ENCODE results near the gene DYRK1A. TPM values are rescaled to one million over a fixed set of nuclear protein-coding genes. Genes with fewer than 3 reads are reported as not detected.

DYRK1A gene
- polyA plus RNA-seq, 3 donors: 8.6 to 15.1 (median 13.2) TPM

- WGBS, 3 donors: 50 to 74% (median 61%) methylated on average over 4 of the region's 4 CpGs
Measured at GRCh38 chr21:37431243-37431642, 64.7 kb downstream of the DYRK1A start.

GRCh38 chr21:37432710-37433455 is 66.3 kb downstream of the DYRK1A start:
- WGBS, 3 donors: 83 to 93% (median 93%) methylated on average over 5 of the region's 5 CpGs

More at GRCh38 chr21:37431243-37431642, 64.7 kb downstream of the DYRK1A start:
- no peak overlapping the region for H3K27ac ChIP-seq (ENCODE audit: low read depth, low read length)

GRCh38 chr21:37433456-37433840 is 66.9 kb downstream of the DYRK1A start:
- 85 to 96% (median 95%) methylated on average over 5 of the region's 5 CpGs for whole genome bisulfite sequencing, 3 donors
- H3K27ac ChIP-seq (ENCODE audit: low read depth, low read length): no peak overlapping the region

More at GRCh38 chr21:37432710-37433455, 66.3 kb downstream of the DYRK1A start:
- H3K27ac ChIP-seq (ENCODE audit: low read depth, low read length): no peak overlapping the region

- 6 to 36% (median 6%) methylated on average over 6 of the region's 6 CpGs for WGBS, 3 donors
- H3K27ac ChIP-seq (ENCODE audit: low read depth, low read length): no peak overlapping the region
Measured at GRCh38 chr21:37435120-37435519, 68.5 kb downstream of the DYRK1A start.

GRCh38 chr21:37435711-37436110 is 69.1 kb downstream of the DYRK1A start:
- WGBS, 3 donors: 37 to 53% (median 42%) methylated on average over 3 of the region's 3 CpGs
- no peak overlapping the region for H3K27ac ChIP-seq (ENCODE audit: low read depth, low read length)

GRCh38 chr21:37436174-37436573 is 69.6 kb downstream of the DYRK1A start:
- WGBS, 3 donors: 69 to 76% (median 72%) methylated on average over 2 of the region's 2 CpGs
- H3K27ac ChIP-seq (ENCODE audit: low read depth, low read length): no peak overlapping the region

- 44 to 85% (median 49%) methylated on average over 1 of the region's 1 CpG for WGBS, 3 donors
- no peak overlapping the region for H3K27ac ChIP-seq (ENCODE audit: low read depth, low read length)
Measured at GRCh38 chr21:37437376-37438080, 71.0 kb downstream of the DYRK1A start.

- WGBS, 3 donors: 79 to 86% (median 81%) methylated on average over 4 of the region's 4 CpGs
- no peak overlapping the region for H3K27ac ChIP-seq (ENCODE audit: low read depth, low read length)
Measured at GRCh38 chr21:37443683-37444082, 77.1 kb downstream of the DYRK1A start.

GRCh38 chr21:37445228-37445627 is 78.7 kb downstream of the DYRK1A start:
- no peak overlapping the region for H3K27ac ChIP-seq (ENCODE audit: low read depth, low read length)
- 66 to 72% (median 68%) methylated on average over 5 of the region's 5 CpGs for WGBS, 3 donors

GRCh38 chr21:37446552-37446951 is 80.0 kb downstream of the DYRK1A start:
- no peak overlapping the region for H3K27ac ChIP-seq (ENCODE audit: low read depth, low read length)
- WGBS, 3 donors: 63 to 94% (median 92%) methylated on average over 5 of the region's 5 CpGs

- whole genome bisulfite sequencing, 3 donors: 75 to 86% (median 76%) methylated on average over 7 of the region's 7 CpGs
Measured at GRCh38 chr21:37447288-37447936, 80.8 kb downstream of the DYRK1A start.

GRCh38 chr21:37449302-37449937 is 82.8 kb downstream of the DYRK1A start:
- 61 to 89% (median 79%) methylated on average over 6 of the region's 6 CpGs for whole genome bisulfite sequencing, 3 donors
- no peak overlapping the region for H3K27ac ChIP-seq (ENCODE audit: low read depth, low read length)

More at GRCh38 chr21:37447288-37447936, 80.8 kb downstream of the DYRK1A start:
- H3K27ac ChIP-seq (ENCODE audit: low read depth, low read length): no peak overlapping the region

GRCh38 chr21:37450445-37450941 is 83.9 kb downstream of the DYRK1A start:
- no peak overlapping the region for H3K27ac ChIP-seq (ENCODE audit: low read depth, low read length)
- WGBS, 3 donors: 75 to 82% (median 78%) methylated on average over 4 of the region's 4 CpGs

- no peak overlapping the region for H3K27ac ChIP-seq (ENCODE audit: low read depth, low read length)
Measured at GRCh38 chr21:37451446-37451845, 84.9 kb downstream of the DYRK1A start.

GRCh38 chr21:37452227-37452626 is 85.7 kb downstream of the DYRK1A start:
- H3K27ac ChIP-seq (ENCODE audit: low read depth, low read length): no peak overlapping the region
- 18 to 67% (median 65%) methylated on average over 4 of the region's 4 CpGs for WGBS, 3 donors

More at GRCh38 chr21:37451446-37451845, 84.9 kb downstream of the DYRK1A start:
- WGBS, 3 donors: 91 to 97% (median 95%) methylated on average over 16 of the region's 16 CpGs

GRCh38 chr21:37453350-37453749 is 86.8 kb downstream of the DYRK1A start:
- H3K27ac ChIP-seq (ENCODE audit: low read depth, low read length): no peak overlapping the region
- WGBS, 3 donors: 84 to 96% (median 90%) methylated on average over 4 of the region's 4 CpGs

- H3K27ac ChIP-seq (ENCODE audit: low read depth, low read length): no peak overlapping the region
- 52 to 76% (median 62%) methylated on average over 2 of the region's 2 CpGs for WGBS, 3 donors
Measured at GRCh38 chr21:37454869-37455503, 88.4 kb downstream of the DYRK1A start.

GRCh38 chr21:37455504-37455911 is 88.9 kb downstream of the DYRK1A start:
- no peak overlapping the region for H3K27ac ChIP-seq (ENCODE audit: low read depth, low read length)
- 53 to 58% (median 57%) methylated on average over 7 of the region's 7 CpGs for WGBS, 3 donors

All from adipose tissue (tissue), 3 donors.